Brain microvascular endothelial cell (primary cell): ENCODE results near the gene MBTD1.

Source experiments
- DNase-seq: peaks from one replicate; pipeline ENCODE4 v3.0.0-alpha.2; 2020
- H3K27ac ChIP-seq: fragments of 250-450 bp; sonication (Bioruptor Pico); 2 replicates; pipeline ENCODE4 v1.5.1; 2020; ENCODE audit warnings: mild to moderate bottlenecking, moderate library complexity
- H3K27me3 ChIP-seq: fragments of 250-450 bp; sonication (Bioruptor Pico); replicated peaks from 2 replicates; pipeline ENCODE4 v1.5.1; 2020; ENCODE audit warnings: mild to moderate bottlenecking
- H3K36me3 ChIP-seq: fragments of 250-450 bp; sonication (Bioruptor Pico); replicated peaks from 2 replicates; pipeline ENCODE4 v1.5.1; 2020; ENCODE audit warnings: mild to moderate bottlenecking
- H3K4me3 ChIP-seq: 2 replicates; pipeline ENCODE4 v1.5.1; 2011; ENCODE audit warnings: low read depth, mild to moderate bottlenecking, control low read depth, low read length, moderate library complexity
- in situ Hi-C: cut with HindIII; loops from 2 replicates; pipeline ENCODE4 v1.10.0; 2017; ENCODE audit warnings: low sequenced_read_pairs, low pct_ligation_motif_present
- TF ChIP-seq, protein P1 (sequence below): IDR thresholded peaks from 2 replicates; pipeline ENCODE4 v1.5.1; 2011; ENCODE audit warnings: low read depth, mild to moderate bottlenecking, moderate library complexity, low read length, control low read depth, inconsistent platforms; ENCODE audit errors: missing control alignments

Gene MBTD1

DNA sequence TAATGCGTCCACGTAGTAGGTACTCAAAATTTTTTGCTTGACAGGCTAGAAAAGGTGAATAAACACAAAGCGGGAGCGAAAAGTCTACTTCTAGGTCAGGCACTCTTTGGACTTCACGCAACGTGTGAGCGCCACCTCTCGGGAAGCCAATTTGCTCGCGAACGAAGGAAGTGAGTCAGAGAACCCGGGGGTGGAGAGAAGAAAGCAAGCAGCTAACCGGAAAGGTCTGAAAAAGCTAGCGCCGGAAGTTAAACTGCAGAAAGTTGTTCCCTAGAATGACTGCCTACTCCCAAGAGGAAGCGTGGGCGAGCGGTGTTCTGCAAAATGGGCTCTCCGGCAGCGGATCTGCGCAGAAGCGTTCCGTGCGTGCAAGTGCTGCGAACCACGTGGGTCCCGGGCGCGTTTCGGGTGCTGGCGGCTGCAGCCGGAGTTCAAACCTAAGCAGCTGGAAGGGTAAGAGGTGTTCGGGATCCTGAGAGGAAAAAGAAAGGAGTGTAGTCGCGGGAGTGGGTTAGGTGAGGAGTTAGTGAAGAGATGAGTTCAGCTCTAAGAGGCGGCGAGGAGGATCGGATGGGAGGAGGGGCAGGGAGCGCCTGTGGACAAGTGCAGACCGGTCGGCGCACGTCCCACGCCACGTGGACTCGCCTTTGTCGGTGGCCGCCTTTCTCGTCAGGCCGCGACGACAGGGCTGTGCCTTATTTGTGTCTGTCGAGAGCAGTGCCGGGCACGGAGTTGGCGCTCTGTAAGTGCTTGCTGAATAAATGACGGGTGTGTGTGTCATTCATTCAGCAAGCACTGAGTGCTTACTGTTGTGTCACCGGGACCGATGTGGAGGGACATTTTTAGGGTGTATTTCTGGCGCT lies 106.4 kb downstream of the MBTD1 start, which contains the start of gene NME1:
TSS of gene NME1 (plus strand) at position 350 of the 863 bp plus-strand sequence. CDS start 2,096 bp downstream, outside the sequence.
- TF ChIP-seq, protein P1, sequence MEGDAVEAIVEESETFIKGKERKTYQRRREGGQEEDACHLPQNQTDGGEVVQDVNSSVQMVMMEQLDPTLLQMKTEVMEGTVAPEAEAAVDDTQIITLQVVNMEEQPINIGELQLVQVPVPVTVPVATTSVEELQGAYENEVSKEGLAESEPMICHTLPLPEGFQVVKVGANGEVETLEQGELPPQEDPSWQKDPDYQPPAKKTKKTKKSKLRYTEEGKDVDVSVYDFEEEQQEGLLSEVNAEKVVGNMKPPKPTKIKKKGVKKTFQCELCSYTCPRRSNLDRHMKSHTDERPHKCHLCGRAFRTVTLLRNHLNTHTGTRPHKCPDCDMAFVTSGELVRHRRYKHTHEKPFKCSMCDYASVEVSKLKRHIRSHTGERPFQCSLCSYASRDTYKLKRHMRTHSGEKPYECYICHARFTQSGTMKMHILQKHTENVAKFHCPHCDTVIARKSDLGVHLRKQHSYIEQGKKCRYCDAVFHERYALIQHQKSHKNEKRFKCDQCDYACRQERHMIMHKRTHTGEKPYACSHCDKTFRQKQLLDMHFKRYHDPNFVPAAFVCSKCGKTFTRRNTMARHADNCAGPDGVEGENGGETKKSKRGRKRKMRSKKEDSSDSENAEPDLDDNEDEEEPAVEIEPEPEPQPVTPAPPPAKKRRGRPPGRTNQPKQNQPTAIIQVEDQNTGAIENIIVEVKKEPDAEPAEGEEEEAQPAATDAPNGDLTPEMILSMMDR, result peak; percentile 92
- peak; percentile 99 for DNase-seq
- Histone ChIP-seq H3K27me3 (no peaks in the 10 kb centered on the region), H3K36me3 (peaks cover 18% of the 10 kb centered on the region), H3K4me3 (peak within 1 kb of the TSS; percentile 95), H3K27ac (peak within 1 kb of the TSS; percentile 75)
- in situ Hi-C loops, result no loop called here

DNA sequence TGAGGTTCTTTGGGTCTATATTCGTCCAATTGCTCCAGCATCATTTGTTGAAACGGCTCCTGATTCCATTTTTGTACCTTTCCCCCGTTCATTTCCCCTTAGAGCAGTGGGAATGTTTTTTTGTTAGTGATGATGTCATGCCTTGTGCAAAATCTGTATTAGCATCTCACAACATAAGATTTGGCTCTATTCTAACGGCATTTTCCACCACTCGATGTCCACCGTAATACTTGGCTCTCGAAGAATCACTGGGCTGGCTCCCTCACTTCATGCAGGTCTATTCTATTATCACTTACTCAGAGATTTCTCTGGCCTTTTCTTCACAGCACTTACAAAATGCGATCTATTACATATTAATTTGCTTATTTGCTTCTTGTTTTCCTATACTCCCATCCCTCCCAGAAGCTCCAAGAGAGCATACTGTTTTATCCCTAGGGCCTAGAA lies 107.1 kb downstream of the MBTD1 start:
- in situ Hi-C loops, result no loop called here
- Histone ChIP-seq H3K27ac (peak overlapping the region; percentile 73), H3K36me3 (peaks cover 13% of the 10 kb centered on the region), H3K4me3 (peak overlapping the region; percentile 37), H3K27me3 (no peaks in the 10 kb centered on the region)
- TF ChIP-seq, protein P1, result no peak
- no peak for DNase-seq

DNA sequence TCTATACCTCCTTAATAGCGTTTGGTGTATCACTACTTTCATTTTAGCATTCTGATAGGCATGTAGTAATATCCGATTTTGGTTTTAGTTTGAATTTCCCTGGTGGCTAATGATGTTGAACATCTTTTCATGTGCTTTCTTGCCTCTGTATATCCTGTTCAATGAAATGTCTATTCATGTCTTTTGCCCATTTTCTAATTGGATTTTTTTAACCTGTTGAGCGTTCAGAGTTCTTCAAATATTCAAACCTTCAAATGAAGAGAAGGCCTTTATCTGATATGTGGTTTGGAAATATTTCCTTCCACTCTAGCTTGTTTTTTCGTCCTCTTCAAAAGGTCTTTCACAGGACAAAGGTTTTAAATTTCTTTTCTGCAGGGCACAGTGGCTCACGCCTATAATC lies 108.9 kb downstream of the MBTD1 start:
- H3K4me3 ChIP-seq, result no peak overlapping the region
- no peaks in the 10 kb centered on the region for H3K27me3 ChIP-seq
- peaks cover 3% of the 10 kb centered on the region for H3K36me3 ChIP-seq
- in situ Hi-C loops, result no loop called here
- no peak overlapping the region for H3K27ac ChIP-seq
- TF ChIP-seq, protein P1, result no peak
- no peak for DNase-seq

DNA sequence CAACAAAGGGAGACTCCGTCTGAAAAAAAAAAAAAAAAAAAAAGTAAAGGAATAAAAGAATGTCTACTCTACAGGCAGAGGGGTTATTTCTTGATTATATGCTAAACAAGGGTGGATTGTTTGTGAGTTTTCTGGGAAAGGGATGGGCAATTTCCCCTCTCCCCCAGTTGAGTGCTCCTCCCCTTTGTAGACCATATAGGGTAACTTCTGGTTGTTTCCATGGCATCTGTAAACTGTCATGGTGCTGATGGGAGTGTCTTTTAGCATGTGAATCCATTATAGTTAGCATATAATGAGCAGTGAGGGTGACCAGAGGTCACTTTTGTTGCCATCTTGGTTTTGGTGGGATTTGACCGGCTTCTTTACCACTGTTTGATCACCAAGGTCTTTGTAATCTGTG lies 110.7 kb downstream of the MBTD1 start:
- Histone ChIP-seq H3K4me3 (no peak overlapping the region), H3K27me3 (no peaks in the 10 kb centered on the region), H3K27ac (no peak overlapping the region), H3K36me3 (no peaks in the 10 kb centered on the region)
- no peak for DNase-seq
- TF ChIP-seq, protein P1, result no peak
- in situ Hi-C loops, result no loop called here

DNA sequence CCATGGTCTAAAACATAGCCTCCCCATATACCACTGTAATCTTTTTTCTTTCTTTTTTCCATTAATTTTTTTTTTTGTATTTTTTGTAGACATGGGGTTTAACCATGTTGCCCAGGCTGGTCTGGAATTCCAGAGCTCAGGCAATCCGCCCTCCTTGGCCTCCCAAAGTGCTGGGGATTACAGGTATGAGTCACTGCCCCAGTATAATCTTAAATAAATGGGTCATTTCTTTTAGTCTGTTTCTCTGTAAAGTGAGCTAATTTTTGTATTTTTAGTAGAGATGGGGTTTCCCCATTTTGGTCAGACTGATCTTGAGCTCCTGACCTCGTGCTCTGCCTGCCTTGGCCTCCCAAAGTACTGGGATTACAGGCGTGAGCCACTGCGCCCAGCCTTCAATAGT lies 112.2 kb downstream of the MBTD1 start:
- in situ Hi-C loops, result no loop called here
- Histone ChIP-seq H3K27me3 (no peaks in the 10 kb centered on the region), H3K27ac (no peak overlapping the region), H3K4me3 (no peak overlapping the region), H3K36me3 (no peaks in the 10 kb centered on the region)
- TF ChIP-seq, protein P1, result no peak
- DNase-seq, result no peak
